GM19395 (cell line): ENCODE results near the gene PPP3CA.
A peak's percentile ranks its signal among the peaks of the same experiment; 100 is the strongest.

Experiments used
- ATAC-seq: cut with Tn5 transposase; IDR thresholded peaks from one replicate; pipeline ENCODE4 v1.9.1; 2021; ENCODE audit warnings: mild to moderate bottlenecking, moderate library complexity; ENCODE audit not compliant: unreplicated experiment

PPP3CA gene

DNA sequence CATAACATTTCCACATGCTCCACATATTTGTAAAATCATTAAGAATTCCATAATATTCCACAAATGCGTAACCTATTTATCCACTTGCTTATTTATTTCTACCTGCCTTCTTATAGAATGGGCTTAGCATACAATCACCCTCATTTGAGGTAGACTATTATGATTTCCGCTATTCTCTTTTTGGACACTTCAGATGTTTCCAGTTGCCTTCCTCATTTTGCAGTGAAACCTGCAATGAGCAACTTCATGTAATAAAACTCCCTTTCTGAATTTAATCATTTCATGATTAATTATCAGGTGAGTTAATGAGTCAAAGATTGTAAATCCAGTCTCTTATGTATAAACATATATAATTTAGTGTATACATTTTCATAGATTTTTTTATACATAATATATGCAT lies 58.0 kb downstream of the PPP3CA start:
- ATAC-seq: no peak

DNA sequence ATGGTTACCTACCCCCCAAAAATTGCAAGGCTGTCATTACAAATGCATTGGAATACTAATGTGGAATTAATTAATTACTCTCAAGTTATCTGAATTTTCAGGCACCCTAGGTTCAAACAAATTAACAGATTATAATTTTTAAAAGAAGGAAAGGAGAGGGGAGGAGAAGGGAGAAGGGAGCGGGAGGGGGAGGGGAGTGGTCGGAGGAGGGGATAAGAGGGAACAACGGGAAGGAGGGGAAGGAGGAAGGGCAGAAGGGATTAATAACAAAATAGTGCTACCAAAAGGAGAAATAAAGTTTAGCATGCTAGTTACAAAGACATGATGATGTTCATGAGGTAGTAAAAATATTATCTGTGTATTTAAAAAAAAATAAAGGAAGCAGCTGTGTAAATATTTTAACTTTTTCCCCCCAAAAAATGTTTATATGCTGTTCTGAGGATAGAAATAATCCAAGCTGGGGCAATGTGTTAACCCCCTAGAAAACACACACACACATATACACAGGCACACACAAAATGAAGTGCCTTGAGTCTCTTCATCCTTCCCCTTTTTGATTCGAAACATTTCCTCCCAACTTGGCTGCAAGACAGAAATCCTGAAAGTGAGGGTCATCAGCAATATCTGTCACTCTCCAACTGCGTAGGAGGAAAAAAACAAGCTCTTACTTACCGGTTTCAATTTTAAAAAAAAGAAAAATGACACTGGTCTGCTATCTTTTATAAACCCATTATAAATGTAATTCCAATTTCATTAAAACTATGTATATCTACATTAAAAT lies 58.8 kb downstream of the PPP3CA start:
- ATAC-seq: no peak

DNA sequence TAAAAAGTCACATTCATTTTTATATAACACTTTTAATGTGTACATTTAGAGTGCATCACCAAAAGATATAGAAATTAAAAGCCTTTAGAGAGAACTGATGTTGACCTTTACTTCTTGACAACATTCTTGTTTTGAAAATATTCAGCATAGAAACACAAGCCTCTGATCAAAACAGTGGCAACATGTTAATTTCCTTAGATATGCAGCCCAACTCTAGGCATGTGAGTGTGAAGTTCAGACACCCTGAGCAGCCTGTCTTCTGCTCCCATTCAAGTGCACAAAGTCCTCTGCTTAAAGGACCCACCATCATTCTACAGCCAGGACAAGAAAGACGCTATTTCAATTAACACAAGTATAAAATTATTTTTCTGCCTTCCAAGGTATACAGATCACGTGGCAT lies 60.0 kb downstream of the PPP3CA start:
- no peak for ATAC-seq

GRCh38 chr4:101286663-101287062 lies 60.7 kb downstream of the PPP3CA start:
- ATAC-seq: no peak

GRCh38 chr4:101285985-101286384 lies 61.3 kb downstream of the PPP3CA start:
- no peak for ATAC-seq

- ATAC-seq: no peak
These were observed 62.8 kb downstream of the PPP3CA start for GRCh38 chr4:101284546-101284945.

GRCh38 chr4:101283434-101283833 lies 63.9 kb downstream of the PPP3CA start:
- no peak for ATAC-seq

DNA sequence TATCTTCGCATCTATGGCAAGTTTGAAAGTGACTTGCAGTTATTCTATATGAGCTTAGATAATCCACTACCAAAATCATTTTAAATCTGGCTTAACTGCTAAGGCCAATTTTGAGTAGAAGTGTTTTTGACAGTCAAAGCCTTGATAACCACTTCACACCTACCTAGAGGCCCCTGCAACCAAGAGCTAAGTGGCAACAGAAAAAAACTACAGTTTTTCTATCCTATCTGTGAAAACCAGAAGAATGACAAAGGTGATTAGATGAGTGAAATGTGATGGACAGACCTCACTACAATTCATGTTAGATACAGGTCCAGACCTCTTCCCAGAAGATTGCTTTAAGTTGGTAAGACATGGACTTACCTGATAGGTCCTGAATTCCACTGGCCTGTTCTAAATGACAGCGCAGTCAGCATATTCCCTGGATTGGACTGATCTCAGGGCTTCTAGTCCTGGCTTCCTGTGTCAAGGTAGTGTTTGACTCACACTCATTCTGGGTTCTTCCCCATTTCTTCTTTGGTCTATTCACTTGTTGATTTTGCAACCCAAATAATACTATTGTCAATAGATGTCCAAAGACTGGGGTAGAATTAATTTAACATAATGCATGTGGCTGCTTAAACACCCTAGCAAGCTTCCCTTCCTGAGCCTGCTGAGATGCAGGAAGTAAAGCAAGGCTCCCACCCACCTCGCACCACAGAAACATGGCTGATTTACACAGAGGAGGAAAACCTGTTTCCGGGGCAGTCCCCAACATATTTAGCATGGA lies 65.1 kb downstream of the PPP3CA start:
- no peak for ATAC-seq

DNA sequence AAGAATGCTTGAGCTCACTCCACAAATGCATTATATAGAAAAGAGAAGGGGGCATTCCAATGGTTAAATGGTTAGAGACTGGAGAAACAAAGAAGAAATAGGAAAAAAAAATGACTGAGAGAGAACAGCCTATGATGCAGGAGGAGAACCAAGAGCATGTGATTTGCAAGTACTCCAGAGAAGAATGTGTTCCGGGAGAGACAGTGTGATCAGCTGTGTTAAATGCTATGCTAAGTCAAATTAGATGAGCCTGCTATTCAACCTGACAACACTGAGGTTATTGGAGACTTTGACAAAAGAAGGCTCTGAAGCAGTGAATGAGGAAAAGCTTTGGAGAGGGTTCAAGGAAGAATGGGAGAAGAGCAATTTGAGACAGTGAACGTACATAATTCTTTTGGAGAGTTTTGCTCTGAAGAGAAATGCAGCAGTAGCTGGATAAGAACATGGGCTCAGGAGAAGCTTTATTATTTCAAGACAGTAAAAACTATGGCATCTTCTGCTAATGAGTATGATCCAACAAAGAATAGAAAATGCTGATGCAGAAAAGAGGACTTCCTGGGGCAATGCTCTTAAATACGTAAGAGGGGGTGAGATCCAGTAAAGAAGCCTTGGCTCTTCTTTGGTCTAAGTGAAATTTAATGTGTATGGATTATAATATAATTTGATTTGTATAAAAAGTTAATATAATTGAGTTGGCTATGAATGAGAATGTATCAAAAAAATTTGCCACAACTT lies 66.3 kb downstream of the PPP3CA start:
- ATAC-seq: no peak

- peak; percentile 76 for ATAC-seq
These were observed 67.9 kb downstream of the PPP3CA start for GRCh38 chr4:101279377-101279871.

GRCh38 chr4:101277671-101278070 lies 69.7 kb downstream of the PPP3CA start:
- no peak for ATAC-seq

- no peak for ATAC-seq
These were observed 70.7 kb downstream of the PPP3CA start for GRCh38 chr4:101276661-101277060.

GRCh38 chr4:101274888-101275752 lies 72.2 kb downstream of the PPP3CA start:
- peak; percentile 71 for ATAC-seq

DNA sequence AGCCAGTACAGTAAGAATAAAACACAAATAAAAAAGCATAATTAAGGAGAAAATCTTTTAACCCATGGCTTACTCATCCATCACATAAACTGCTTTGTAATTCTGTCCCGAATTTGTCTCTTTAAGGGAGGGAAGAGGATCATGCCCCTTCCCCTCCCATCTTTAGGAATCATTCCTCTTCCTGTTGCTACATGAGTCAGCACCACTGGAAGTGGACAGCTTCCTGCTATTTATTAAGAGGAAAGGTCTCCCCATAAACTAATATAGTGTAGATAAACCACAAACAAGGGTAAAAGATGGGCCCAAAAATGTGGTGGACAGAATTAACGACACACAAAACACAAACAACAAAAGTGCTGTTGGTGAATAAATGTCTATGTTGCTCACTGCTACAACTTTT lies 75.8 kb downstream of the PPP3CA start:
- ATAC-seq: no peak

GRCh38 chr4:101269682-101270081 lies 77.6 kb downstream of the PPP3CA start:
- no peak for ATAC-seq

GRCh38 chr4:101265816-101266172 lies 81.5 kb downstream of the PPP3CA start:
- ATAC-seq: no peak

DNA sequence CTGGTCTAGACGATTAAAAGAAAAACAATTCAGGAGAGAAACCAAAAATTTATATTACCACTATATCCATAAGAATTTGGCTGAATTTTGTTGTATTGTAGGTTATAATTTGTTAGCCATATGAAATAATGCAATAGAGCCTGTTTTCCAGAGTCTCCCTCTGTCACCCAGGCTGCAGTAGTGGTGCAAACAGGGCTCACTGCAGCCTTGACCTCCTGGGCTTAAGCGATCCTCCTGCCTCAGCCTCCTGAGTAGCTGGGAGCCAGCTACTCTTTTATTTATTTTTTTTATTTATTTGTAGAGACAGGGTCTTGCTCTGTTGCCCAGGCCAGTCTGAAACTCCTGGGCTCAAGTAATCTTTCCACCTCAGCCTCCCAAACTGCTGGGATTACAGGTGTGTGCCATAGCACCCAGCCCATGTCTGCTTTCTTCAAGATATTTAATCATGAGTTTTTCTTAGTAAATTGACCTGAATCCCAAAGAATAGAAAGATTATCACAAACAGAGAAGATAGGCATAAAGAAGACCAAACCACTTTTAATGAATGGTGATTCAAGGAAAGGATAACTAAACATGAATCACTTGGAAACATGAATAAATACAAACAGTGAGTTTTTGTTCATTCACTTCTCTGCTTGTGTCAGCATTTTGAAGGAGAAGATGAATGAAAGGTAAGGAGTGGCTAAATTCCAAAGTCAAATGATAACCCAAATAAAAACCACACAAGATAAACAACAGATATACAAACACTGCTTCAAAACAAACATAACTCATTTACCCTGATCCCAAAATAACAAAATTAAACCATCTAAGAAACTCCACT lies 82.1 kb downstream of the PPP3CA start:
- ATAC-seq: no peak

GRCh38 chr4:101264512-101264911 lies 82.8 kb downstream of the PPP3CA start:
- ATAC-seq: no peak

DNA sequence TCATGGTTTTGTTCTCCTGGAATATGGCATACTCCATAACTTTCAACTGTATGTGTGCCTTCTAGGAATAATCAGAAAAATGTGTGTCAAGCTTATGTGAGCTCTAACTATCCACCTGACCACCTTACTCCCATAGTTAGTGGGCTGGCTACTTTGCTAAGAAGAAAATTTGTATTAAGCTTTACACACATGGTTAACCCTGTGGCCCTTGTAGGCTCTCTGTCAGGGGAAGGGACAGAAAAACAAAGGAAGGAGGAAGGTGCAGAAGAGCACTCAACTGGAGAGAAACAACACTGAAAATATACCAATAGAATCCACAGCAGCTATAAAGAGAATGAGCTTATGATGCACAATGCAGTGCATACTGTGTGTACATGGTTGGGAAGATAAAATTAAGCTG lies 84.6 kb downstream of the PPP3CA start:
- no peak for ATAC-seq

GRCh38 chr4:101259876-101260275 lies 87.5 kb downstream of the PPP3CA start:
- ATAC-seq: peak; percentile 95
